ENCODE measurements around the gene RET.
A peak's percentile ranks its signal among the peaks of the same experiment; 100 is the strongest.

The RET gene

DNA sequence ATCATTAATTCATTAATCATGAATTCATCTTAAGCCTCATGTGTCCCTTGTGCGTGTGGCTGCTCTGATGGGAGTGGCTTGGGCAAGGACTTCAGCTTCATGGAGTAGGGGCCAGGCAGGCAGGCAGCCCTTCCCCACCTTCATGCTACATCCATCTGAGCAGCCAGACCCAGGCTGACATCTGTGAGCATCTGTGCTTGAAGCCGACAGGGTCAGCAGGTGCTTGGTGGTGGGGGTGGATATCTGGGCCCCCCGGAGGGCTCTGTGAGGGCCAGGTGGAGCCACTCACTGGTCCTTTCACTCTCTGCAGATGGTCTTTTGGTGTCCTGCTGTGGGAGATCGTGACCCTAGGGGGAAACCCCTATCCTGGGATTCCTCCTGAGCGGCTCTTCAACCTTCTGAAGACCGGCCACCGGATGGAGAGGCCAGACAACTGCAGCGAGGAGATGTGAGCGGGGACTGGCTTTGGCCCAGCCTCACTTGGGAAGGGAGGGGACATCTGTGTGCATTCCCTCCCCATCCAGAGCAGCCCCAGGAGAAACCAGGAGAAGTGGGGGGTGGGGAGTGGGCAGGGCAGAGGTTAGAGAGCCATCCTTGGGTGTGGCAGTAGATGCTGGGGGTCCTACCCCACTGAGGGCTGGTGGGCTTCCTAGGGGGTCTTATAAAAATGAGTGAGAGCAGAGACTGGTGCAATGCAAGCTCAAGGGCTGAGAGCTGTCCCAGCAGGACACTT lies 46.7 kb downstream of the RET start:
- Histone ChIP-seq H3K79me1 (ENCODE audit: low read depth, low read length) (no peaks in the 10 kb centered on the region), H3K4me2 (ENCODE audit: insufficient read depth, low read length, poor library complexity, severe bottlenecking) (no peak overlapping the region), H2BK12ac (ENCODE audit: low read length) (no peak overlapping the region), H4K91ac (ENCODE audit: low read depth, low read length, poor library complexity) (no peak overlapping the region), H3K9ac (ENCODE audit: low read depth, low read length, poor library complexity) (peak overlapping the region; percentile 63), H2AK5ac (ENCODE audit: low read depth, low read length) (peak overlapping the region; percentile 50), H3K27ac (replicated peaks; ENCODE audit: low read length) (no peak overlapping the region), H3K23ac (ENCODE audit: low read depth, low read length, poor library complexity) (no peak overlapping the region), H3K27me3 (ENCODE audit: control insufficient read depth in 3 of 3, insufficient read depth in 3 of 3, low read depth in 1 of 3, low read length in 3 of 3) (peaks cover 0 to 15% (median 0%) of the 10 kb centered on the region in 3 experiments), H2AFZ (ENCODE audit: low read length) (no peak overlapping the region), H3K4ac (ENCODE audit: low read length) (no peak overlapping the region), H3K14ac (ENCODE audit: low read length) (no peak overlapping the region), H3K4me1 (ENCODE audit: control insufficient read depth in 2 of 2, insufficient read depth in 1 of 2, low read depth in 1 of 2, low read length in 2 of 2) (peaks cover 0 to 4% of the 10 kb centered on the region in 2 donors), H3K36me3 (replicated peaks in 1 of 2; ENCODE audit: control insufficient read depth in 2 of 2, insufficient read depth in 2 of 2, low read length in 2 of 2) (no peaks in the 10 kb centered on the region), H2BK120ac (ENCODE audit: low read depth, low read length) (no peak overlapping the region), H4K8ac (ENCODE audit: low read depth, low read length) (no peak overlapping the region), H2BK15ac (ENCODE audit: low read length) (no peak overlapping the region), H3K9me3 (replicated peaks in 1 of 2; ENCODE audit: control insufficient read depth in 2 of 2, insufficient read depth in 1 of 2, low read depth in 1 of 2, low read length in 2 of 2) (no peaks in the 10 kb centered on the region), H2BK5ac (ENCODE audit: low read length) (no peak overlapping the region), H3K4me3 (ENCODE audit: low read length in 2 of 2) (no peak overlapping the region), H3K18ac (ENCODE audit: low read length) (peak overlapping the region; percentile 68)
- WGBS, 2 donors (ENCODE audit: extremely low coverage in 2 of 2, insufficient read length in 2 of 2, insufficient replicate concordance in 1 of 2), result no CpG with 5 or more reads among the region's 9 CpGs
- no peak for DNase-seq (ENCODE audit: low spot score)

DNA sequence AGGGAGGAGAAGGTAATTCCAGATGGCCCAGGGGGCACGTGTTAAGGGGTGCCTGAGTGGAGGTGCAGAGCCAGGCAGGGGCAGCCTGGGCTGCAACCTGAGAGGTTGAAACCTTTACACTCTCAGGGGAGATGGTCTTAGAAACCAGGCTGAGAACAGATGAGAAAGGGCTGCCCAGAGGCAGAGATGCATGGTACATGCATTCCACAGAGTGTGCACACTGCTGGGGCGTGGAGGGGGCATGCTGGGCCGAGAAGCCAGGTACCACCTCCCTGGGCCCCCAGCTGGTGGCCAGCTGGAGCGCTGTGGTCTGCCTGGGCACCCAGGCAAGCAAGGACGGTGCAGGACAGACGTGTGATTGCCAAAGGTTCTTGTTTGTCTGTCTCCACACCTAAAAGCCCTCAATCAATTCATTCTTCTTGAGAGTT lies 47.2 kb downstream of the RET start:
- H2BK5ac ChIP-seq (ENCODE audit: low read length), result no peak overlapping the region
- no peak overlapping the region for H3K4me2 ChIP-seq (ENCODE audit: insufficient read depth, low read length, poor library complexity, severe bottlenecking)
- H2AFZ ChIP-seq (ENCODE audit: low read length), result no peak overlapping the region
- no peak for DNase-seq (ENCODE audit: low spot score)
- H4K91ac ChIP-seq (ENCODE audit: low read depth, low read length, poor library complexity), result no peak overlapping the region
- H3K27me3 ChIP-seq (ENCODE audit: control insufficient read depth in 3 of 3, insufficient read depth in 3 of 3, low read depth in 1 of 3, low read length in 3 of 3), result peaks cover 0 to 17% (median 0%) of the 10 kb centered on the region in 3 experiments
- no peak overlapping the region for H3K4me3 ChIP-seq (ENCODE audit: low read length in 2 of 2)
- H3K9me3 ChIP-seq (replicated peaks in 1 of 2; ENCODE audit: control insufficient read depth in 2 of 2, insufficient read depth in 1 of 2, low read depth in 1 of 2, low read length in 2 of 2), result no peaks in the 10 kb centered on the region
- no peak overlapping the region for H4K8ac ChIP-seq (ENCODE audit: low read depth, low read length)
- no peak overlapping the region for H2BK120ac ChIP-seq (ENCODE audit: low read depth, low read length)
- H3K36me3 ChIP-seq (replicated peaks in 1 of 2; ENCODE audit: control insufficient read depth in 2 of 2, insufficient read depth in 2 of 2, low read length in 2 of 2), result no peaks in the 10 kb centered on the region
- H3K14ac ChIP-seq (ENCODE audit: low read length), result no peak overlapping the region
- WGBS, 2 donors (ENCODE audit: extremely low coverage in 2 of 2, insufficient read length in 2 of 2, insufficient replicate concordance in 1 of 2), result no CpG with 5 or more reads among the region's 6 CpGs
- no peak overlapping the region for H2AK5ac ChIP-seq (ENCODE audit: low read depth, low read length)
- peak overlapping the region; percentile 68 for H3K18ac ChIP-seq (ENCODE audit: low read length)
- H2BK12ac ChIP-seq (ENCODE audit: low read length), result no peak overlapping the region
- no peak overlapping the region for H3K27ac ChIP-seq (replicated peaks; ENCODE audit: low read length)
- no peak overlapping the region for H3K23ac ChIP-seq (ENCODE audit: low read depth, low read length, poor library complexity)
- no peak overlapping the region for H2BK15ac ChIP-seq (ENCODE audit: low read length)
- no peaks in the 10 kb centered on the region for H3K79me1 ChIP-seq (ENCODE audit: low read depth, low read length)
- no peak overlapping the region for H3K9ac ChIP-seq (ENCODE audit: low read depth, low read length, poor library complexity)
- H3K4ac ChIP-seq (ENCODE audit: low read length), result no peak overlapping the region
- H3K4me1 ChIP-seq (ENCODE audit: control insufficient read depth in 2 of 2, insufficient read depth in 1 of 2, low read depth in 1 of 2, low read length in 2 of 2), result peaks cover 0 to 4% of the 10 kb centered on the region in 2 donors

DNA sequence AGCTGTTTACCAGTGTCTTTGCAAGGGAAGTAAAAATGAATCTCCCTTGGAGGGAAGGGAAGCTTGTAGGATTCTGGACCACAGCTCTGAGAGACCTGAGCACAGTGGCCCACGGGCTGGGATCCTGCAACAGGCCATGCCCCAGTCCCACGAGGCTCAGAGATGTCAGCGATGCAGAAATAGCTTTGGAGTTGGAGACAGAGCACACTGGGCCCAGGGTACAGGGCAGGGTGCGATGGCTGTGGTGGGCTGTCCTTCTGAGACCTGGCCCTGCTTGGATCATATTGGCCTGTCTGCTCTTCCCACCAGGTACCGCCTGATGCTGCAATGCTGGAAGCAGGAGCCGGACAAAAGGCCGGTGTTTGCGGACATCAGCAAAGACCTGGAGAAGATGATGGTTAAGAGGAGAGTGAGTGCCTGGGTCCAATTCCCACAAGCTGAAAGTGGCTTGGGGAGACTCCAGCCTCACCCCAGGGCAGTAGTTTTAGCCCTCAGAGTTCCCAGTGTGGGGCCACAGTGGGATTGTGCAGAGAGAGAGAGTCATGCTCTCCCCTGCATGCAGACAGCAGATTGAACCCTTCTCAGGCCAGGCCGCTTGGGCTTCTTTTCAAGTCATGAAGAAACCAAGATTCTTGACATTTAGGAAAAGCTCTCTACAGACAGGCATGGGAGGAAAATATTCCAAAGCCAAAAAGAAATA lies 47.9 kb downstream of the RET start:
- Histone ChIP-seq H2BK12ac (ENCODE audit: low read length) (no peak overlapping the region), H3K27me3 (ENCODE audit: control insufficient read depth in 3 of 3, insufficient read depth in 3 of 3, low read depth in 1 of 3, low read length in 3 of 3) (peaks cover 0 to 21% (median 0%) of the 10 kb centered on the region in 3 experiments), H4K8ac (ENCODE audit: low read depth, low read length) (no peak overlapping the region), H3K14ac (ENCODE audit: low read length) (no peak overlapping the region), H4K91ac (ENCODE audit: low read depth, low read length, poor library complexity) (no peak overlapping the region), H3K9me3 (replicated peaks in 1 of 2; ENCODE audit: control insufficient read depth in 2 of 2, insufficient read depth in 1 of 2, low read depth in 1 of 2, low read length in 2 of 2) (no peaks in the 10 kb centered on the region), H2AK5ac (ENCODE audit: low read depth, low read length) (no peak overlapping the region), H3K4me1 (ENCODE audit: control insufficient read depth in 2 of 2, insufficient read depth in 1 of 2, low read depth in 1 of 2, low read length in 2 of 2) (peaks cover 0 to 4% of the 10 kb centered on the region in 2 donors), H3K4ac (ENCODE audit: low read length) (no peak overlapping the region), H2BK15ac (ENCODE audit: low read length) (no peak overlapping the region), H2BK5ac (ENCODE audit: low read length) (no peak overlapping the region), H3K27ac (replicated peaks; ENCODE audit: low read length) (no peak overlapping the region), H3K79me1 (ENCODE audit: low read depth, low read length) (no peaks in the 10 kb centered on the region), H3K18ac (ENCODE audit: low read length) (no peak overlapping the region), H2AFZ (ENCODE audit: low read length) (no peak overlapping the region), H3K9ac (ENCODE audit: low read depth, low read length, poor library complexity) (no peak overlapping the region), H3K23ac (ENCODE audit: low read depth, low read length, poor library complexity) (no peak overlapping the region), H3K36me3 (replicated peaks in 1 of 2; ENCODE audit: control insufficient read depth in 2 of 2, insufficient read depth in 2 of 2, low read length in 2 of 2) (no peaks in the 10 kb centered on the region), H2BK120ac (ENCODE audit: low read depth, low read length) (no peak overlapping the region), H3K4me2 (ENCODE audit: insufficient read depth, low read length, poor library complexity, severe bottlenecking) (no peak overlapping the region), H3K4me3 (ENCODE audit: low read length in 2 of 2) (no peak overlapping the region)
- no peak for DNase-seq (ENCODE audit: low spot score)
- WGBS, 2 donors (ENCODE audit: extremely low coverage in 2 of 2, insufficient read length in 2 of 2, insufficient replicate concordance in 1 of 2), result no CpG with 5 or more reads among the region's 9 CpGs

DNA sequence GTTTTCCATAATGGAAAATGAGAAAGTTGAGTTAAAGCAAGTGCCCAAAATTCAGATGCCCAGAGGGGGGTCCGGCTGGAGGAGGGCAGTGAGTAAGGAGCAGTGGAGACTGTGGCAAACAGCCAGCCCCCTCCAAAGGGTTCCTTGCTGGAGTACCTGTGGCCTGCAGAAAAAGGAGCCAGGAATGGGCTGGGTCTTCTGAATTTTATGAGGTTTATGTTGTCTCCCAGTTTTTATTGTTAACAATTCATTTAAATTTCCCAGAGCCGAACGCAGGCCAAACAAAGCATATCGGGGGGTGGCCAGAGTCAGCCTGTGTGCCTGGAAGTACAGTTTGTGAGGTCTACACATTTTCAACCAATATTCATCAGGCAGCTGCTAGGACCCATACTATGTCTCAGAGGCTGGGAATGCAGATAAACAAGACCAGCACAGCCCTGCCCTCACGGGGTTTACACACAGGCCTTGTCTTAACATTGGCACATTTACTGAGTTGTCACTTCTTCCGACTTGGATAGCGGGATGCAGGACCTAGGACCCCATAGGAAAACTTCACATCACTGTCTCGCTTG lies 48.5 kb downstream of the RET start:
- WGBS, 2 donors (ENCODE audit: extremely low coverage in 2 of 2, insufficient read length in 2 of 2, insufficient replicate concordance in 1 of 2), result no CpG with 5 or more reads among the region's 8 CpGs
- Histone ChIP-seq H3K27me3 (ENCODE audit: control insufficient read depth in 3 of 3, insufficient read depth in 3 of 3, low read depth in 1 of 3, low read length in 3 of 3) (peaks cover 0 to 21% (median 0%) of the 10 kb centered on the region in 3 experiments), H3K4ac (ENCODE audit: low read length) (no peak overlapping the region), H3K4me3 (ENCODE audit: low read length in 2 of 2) (no peak overlapping the region), H3K36me3 (replicated peaks in 1 of 2; ENCODE audit: control insufficient read depth in 2 of 2, insufficient read depth in 2 of 2, low read length in 2 of 2) (no peaks in the 10 kb centered on the region), H2AFZ (ENCODE audit: low read length) (no peak overlapping the region), H4K91ac (ENCODE audit: low read depth, low read length, poor library complexity) (no peak overlapping the region), H3K9me3 (replicated peaks in 1 of 2; ENCODE audit: control insufficient read depth in 2 of 2, insufficient read depth in 1 of 2, low read depth in 1 of 2, low read length in 2 of 2) (no peaks in the 10 kb centered on the region), H2BK15ac (ENCODE audit: low read length) (no peak overlapping the region), H3K9ac (ENCODE audit: low read depth, low read length, poor library complexity) (no peak overlapping the region), H3K23ac (ENCODE audit: low read depth, low read length, poor library complexity) (peak overlapping the region; percentile 44), H2BK12ac (ENCODE audit: low read length) (no peak overlapping the region), H2BK120ac (ENCODE audit: low read depth, low read length) (no peak overlapping the region), H2BK5ac (ENCODE audit: low read length) (no peak overlapping the region), H4K8ac (ENCODE audit: low read depth, low read length) (no peak overlapping the region), H3K18ac (ENCODE audit: low read length) (no peak overlapping the region), H3K4me1 (ENCODE audit: control insufficient read depth in 2 of 2, insufficient read depth in 1 of 2, low read depth in 1 of 2, low read length in 2 of 2) (peaks cover 0 to 4% of the 10 kb centered on the region in 2 donors), H2AK5ac (ENCODE audit: low read depth, low read length) (no peak overlapping the region), H3K79me1 (ENCODE audit: low read depth, low read length) (no peaks in the 10 kb centered on the region), H3K14ac (ENCODE audit: low read length) (no peak overlapping the region), H3K27ac (replicated peaks; ENCODE audit: low read length) (no peak overlapping the region), H3K4me2 (ENCODE audit: insufficient read depth, low read length, poor library complexity, severe bottlenecking) (no peak overlapping the region)
- no peak for DNase-seq (ENCODE audit: low spot score)
